GM21390 (cell line): ENCODE results near the gene NPAS2.

ENCODE experiments used
- ATAC-seq: cut with Tn5 transposase; IDR thresholded peaks from one replicate; pipeline ENCODE4 v1.9.1; 2021; ENCODE audit not compliant: unreplicated experiment

The NPAS2 gene

GRCh38 chr2:100940240-100940639, 120.3 kb downstream of the NPAS2 start:
- ATAC-seq, result no peak

DNA sequence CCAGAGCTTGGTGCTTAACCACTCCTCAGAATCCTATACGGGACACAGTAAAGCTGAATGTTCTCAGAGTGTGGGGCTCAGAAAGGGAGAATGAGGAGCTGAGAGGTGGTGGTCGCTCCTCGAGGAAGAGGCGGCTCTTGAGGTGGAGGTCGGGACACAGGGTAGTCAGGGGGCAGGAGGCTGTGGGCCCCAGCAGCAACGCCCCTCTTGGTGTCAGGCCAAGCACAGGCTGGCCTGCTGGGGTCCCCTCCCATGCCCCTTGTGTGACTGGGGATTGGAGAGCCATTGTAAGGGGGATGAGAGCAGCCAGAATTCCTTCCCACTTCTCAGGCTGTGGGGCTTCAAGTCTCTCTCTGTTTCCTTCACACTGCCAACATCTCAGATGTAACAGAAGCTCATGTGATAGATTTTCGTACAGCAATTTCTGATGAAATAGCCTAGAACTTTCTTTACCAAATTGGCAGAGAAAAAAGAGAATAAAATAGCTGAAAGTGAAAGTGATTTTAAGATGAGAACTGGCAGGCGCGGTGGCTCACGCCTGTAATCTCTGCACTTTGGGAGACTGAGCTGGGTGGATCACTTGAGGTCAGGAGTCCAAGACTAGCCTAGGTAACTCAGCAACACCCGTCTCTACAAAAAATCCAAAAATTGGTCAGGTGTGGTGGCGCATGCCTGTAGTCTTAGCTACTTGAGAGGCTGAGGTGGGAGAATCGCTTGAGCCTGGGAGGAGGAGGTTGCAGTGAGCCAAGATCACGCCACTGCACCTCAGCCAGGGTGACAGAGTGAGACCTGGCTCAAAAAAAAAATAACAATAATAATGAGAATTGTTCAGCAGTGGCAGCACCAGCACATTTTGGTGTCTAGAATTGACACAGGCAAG, 121.1 kb downstream of the NPAS2 start:
- ATAC-seq, result no peak

DNA sequence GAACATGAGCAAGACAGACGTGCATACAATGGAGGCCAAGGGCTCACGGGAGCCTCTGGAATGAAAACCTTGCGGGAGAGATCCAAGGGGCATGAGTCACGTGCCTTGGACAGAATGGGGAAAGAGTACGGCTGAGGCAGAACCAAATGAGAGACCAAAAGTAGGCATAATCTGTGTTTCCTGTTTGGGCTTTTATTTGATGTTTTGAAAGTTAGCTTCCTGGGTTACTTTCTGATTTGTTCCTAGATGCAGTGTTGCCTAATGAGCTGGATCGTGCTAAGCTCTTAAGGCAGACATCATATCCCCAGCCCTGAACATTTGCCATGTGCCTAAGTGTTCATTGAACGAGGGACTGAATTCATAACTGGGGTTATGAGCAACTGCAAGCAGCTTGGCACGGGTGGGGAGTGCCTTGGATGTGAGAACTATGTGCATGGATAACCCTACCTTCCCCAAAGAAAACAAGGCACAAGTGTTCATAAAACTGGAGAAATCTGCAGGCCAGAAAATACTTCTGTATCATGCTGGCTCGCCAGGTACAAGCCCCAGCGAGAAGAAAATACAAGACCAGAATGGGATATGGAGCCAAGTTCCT, 121.8 kb downstream of the NPAS2 start:
- no peak for ATAC-seq

- no peak for ATAC-seq
Measured at GRCh38 chr2:100944617-100945432, 124.9 kb downstream of the NPAS2 start.

DNA sequence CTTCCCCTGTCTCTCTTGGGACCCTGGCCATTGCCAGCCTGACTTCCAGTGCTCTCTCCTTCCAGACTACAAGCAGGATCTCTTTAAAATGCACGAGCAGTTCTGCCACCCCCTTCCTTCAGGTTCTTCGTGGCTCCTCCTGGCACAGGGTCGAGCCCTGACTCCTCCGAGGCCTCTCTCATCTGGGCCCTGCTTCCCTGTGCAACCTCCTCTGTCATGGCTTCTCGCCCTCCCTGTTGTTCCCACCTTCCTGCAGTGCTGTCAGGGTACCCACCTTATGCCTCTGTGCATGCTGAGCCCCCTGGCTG, 125.4 kb downstream of the NPAS2 start:
- no peak for ATAC-seq

DNA sequence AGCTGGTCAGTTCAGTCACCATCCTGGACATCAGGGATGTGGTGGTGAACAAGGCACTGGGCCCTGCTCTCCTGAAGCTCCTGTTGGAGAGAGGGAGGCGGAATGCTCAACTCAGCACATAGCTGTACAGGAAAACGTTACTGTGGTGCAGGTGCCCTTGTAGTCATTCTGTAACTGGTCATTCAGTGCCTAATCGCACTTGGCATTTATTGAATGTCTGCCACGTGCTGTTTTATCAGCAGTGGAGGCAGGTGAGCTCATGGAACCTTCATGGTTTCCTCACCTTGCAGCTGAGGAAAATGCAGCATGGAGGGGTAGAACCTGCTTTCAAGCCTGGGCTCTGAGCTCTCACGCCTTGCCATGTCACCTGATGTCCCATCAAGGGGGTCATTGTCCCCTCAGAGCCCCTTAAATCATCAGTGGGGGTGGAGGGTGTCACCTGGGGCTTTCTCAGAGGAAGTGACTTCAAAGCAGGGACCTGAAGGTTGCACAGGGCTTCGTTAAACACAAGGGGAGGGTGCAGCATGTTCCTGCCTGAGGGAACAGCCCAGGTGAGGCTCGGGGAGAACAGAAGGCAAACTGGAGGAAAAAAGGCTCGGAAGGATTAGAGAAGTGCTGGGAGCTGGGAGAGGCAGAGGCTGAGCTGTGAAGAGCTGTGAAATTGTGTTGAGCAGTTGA, 126.1 kb downstream of the NPAS2 start:
- ATAC-seq, result no peak

- no peak for ATAC-seq
Measured at GRCh38 chr2:100948942-100949811, 129.2 kb downstream of the NPAS2 start.

- no peak for ATAC-seq
Measured at GRCh38 chr2:100952512-100952911, 132.6 kb downstream of the NPAS2 start.

DNA sequence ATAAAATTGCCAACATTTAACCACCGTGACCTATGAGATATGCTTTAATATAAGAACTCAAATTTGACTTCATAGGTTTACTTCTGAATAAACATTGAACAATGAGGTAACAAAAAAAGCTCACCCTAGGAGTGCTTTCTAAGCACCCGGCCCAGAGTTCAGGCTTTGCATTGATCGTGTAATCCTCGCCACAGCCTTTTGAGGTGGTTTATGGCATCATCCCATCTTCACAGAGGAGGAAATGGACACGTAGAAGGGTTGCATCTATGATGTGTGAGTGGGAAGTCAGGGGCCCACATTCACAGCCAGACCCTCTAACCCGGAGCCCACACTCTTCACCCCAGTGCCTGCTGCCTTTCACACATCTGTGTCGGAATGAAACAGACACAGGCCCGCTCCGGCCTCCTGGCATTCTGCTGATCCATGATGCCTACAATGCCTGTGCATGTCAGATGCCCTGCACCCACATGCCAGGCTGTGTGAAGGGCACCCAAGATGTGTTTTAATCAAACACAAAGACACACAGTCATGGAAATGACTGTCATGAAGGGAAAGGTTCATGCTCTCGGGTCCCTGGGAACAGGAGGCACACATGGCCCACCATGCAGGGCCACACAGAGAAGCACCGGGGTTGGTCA, 133.6 kb downstream of the NPAS2 start:
- no peak for ATAC-seq

DNA sequence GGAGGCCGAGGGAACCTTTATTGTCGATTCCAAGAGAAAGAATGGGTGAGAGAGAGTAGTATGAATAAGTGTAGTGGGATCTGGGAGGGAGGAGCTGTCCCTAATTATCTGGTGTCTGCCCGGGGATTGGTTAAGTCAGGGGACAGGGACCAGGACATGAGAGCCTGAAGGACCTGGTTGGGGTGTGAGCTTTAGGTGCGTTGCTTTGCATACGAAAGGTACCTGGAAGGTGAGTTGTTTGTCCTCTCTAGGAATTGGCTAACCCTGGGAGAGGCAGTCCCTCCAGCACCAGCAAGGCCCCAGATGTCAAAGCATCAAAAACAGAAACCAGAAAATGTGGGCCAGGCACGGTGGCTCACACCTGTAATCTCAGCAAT, 134.1 kb downstream of the NPAS2 start:
- no peak for ATAC-seq

GRCh38 chr2:100955226-100955625, 135.3 kb downstream of the NPAS2 start:
- ATAC-seq, result no peak

GRCh38 chr2:100956081-100956480, 136.1 kb downstream of the NPAS2 start:
- ATAC-seq, result no peak

GRCh38 chr2:100957996-100958653, 138.2 kb downstream of the NPAS2 start:
- ATAC-seq, result no peak

- ATAC-seq, result no peak
Measured at GRCh38 chr2:100959225-100959880, 139.4 kb downstream of the NPAS2 start.

DNA sequence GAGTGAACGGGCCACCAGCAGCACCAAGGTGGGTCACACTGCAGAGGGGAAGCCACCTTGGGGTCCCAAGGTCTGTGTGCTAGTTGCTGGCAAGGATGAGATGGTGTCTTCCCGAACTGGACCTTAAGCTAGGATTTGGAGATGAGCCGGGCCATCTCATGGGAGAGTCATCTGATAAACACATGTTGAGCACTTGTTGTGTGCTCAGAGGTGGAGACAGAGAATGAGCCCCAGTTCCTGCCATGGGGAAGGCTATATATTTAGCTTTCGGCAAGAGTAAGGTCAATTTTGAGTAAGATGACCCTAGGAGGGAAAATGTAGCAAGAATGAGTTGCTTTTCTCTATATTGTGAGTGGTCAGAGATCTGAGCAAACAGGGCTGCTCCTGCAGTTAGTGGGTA, 140.7 kb downstream of the NPAS2 start:
- no peak for ATAC-seq

DNA sequence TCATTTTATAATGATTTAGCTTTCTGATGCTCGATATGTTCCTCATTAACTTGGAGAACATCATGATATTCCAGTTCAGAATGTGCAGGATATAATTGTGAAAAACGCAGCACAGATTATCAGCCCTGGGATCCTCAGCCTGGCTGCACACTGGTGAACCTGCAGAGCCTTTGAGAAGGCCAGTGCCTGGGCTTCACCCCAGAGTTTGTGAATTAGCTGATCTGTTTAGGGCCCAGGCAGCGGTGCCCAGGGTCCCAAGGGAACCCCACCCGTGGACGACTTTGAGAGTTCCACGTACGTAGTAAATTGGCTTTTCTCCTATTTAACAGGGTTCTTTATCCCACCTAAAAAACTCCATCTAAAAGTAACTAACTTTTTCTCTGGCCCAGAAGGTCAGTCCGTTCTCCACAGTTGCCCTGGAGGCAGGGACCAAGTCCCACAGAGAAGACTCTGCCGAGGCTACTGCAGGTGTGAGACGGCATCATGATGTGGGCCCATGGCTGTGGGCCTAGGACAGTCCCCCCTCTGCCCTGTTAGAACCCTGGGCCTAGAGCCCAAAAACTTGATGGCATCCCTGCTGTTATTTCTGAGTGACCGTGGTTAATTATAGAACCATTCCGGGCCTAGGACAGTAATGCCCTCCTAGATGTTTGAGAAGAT, 142.6 kb downstream of the NPAS2 start:
- no peak for ATAC-seq

- no peak for ATAC-seq
Measured at GRCh38 chr2:100963026-100963375, 143.1 kb downstream of the NPAS2 start.

DNA sequence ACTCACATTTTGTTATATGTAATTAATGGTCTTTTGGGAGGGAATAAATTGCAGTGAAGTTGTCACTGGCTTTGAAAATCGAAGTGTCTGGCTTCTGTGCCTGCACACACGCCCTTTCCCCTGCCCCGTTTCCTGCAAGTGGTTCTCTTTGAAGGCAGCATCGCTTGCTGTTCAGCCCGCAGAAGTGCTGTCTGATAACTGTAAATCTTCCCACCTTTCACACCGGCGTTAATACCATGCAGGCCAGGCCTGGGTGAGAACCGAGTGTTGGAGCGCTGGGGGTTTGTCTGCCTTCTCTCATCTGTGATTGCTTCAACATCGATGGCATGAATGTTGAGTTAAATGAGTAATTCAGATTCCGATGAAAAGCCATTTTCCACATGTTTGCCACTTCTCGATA, 144.3 kb downstream of the NPAS2 start:
- no peak for ATAC-seq
